ELF-1 (cell line): ENCODE measurements around the gene GRK3.

ENCODE experiments used
- DNase-seq: peaks from one replicate; pipeline ENCODE4 v3.0.0-alpha.2; 2016; ENCODE audit warnings: low read depth, low spot score

GRK3 gene

GRCh38 chr22:25626624-25626990 is 62.1 kb downstream of the GRK3 start:
- no peak for DNase-seq

DNA sequence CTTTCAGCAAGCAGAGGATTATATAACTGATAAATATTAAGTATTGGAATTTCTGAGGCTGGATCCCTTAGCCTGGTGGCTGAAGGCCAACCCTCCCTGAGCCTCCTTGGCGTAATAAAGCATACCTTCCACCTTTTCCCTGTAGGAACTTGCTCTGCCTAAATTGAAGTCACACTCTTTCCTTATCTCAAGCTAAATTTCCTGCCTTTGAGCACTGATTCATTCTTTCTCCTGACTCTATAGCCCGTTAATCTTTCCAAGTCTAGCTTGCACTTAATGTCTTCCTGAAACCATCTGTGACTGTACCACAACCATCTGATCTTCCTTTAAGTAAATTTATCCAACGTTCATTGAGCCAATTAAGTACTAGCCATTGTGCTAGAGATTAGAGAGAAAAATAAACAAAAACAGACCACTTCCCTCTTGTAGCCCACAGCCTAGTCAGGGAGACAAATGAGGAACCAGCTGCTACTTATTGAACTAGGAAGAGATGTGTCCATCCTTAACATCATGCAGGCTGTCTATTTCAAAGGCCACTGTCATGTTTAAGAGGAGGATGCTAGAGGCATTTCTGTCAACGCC is 62.9 kb downstream of the GRK3 start:
- no peak for DNase-seq

DNA sequence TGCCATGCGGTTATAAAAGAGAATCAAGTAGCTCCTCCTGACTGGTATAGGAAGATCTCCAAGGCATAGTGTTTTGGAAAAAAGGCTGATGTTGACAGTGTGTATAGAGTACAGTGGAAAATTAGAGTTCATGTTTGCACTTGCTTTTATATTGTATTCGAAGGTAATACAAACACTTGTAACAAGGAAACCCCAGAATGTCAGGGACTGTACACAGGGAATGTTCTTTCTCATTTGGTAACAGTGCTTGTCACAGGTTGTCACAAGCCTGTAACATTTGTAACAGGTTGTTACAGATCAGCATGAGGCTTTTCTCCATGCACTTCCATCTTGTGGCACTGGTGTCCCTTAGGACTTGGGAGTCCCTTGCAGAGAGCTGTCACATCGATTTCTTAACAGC is 64.0 kb downstream of the GRK3 start:
- no peak for DNase-seq

DNA sequence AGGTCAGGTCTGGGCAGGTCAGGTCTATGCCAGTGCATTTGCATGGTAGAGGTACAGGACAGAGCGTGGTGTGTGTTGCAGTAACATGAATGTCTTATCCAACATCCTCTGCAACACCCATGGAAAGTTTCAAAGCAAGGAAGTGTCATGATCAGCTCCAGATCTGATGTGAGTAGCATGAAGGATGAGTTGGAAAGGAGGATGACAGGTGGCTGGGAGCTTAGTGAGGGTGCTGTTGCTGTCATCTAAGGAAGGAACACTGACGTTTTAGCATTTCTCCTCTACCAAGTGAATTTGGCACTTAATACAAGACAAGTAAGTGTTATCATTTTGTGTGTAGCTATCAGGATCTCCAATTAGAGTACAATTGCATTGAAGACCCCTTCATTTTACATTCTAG is 65.1 kb downstream of the GRK3 start:
- DNase-seq: no peak

GRCh38 chr22:25630447-25630846 is 66.0 kb downstream of the GRK3 start:
- DNase-seq: no peak

- DNase-seq: no peak
These were observed 71.8 kb downstream of the GRK3 start for GRCh38 chr22:25636323-25636722.

DNA sequence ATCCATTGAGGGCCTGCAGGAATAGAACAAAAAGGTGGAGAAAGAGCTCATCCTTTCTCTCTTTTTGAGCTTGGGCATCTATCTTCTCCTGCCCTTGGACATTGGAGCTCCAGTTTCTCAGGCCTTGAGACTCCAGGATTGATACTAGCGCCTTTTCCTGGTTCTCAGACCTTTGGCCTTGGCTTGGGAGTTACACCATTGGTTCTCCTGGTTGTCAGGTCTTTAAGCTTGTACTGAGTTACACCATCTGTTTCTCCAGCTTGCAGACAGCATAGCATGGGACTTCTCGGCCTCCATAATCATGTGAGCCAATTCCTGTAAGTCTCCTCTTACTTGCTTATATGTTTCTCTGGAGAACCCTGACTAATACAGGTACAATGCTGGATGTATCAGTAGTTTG is 72.6 kb downstream of the GRK3 start:
- DNase-seq: no peak

DNA sequence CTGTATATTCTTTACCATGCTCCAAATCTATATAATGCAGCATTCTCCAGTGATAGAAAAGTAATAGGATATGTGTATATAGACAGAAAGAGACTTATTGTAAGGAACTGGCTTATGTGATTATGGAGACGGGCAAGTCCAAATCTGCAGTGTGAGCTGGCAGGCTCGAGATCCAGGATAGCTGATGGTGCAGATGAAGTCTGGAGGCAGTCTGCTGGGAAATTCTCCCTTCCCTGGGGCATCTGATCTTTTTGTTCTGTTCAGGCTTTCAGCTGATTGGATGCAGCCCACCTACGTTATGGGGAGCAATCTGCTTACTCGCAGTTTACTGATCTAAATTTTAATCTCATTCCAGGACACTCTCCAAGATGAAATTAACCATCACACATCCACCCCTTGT is 73.2 kb downstream of the GRK3 start:
- DNase-seq: no peak

- no peak for DNase-seq
These were observed 74.2 kb downstream of the GRK3 start for GRCh38 chr22:25638638-25639037.

GRCh38 chr22:25641650-25642049 is 77.2 kb downstream of the GRK3 start:
- no peak for DNase-seq

DNA sequence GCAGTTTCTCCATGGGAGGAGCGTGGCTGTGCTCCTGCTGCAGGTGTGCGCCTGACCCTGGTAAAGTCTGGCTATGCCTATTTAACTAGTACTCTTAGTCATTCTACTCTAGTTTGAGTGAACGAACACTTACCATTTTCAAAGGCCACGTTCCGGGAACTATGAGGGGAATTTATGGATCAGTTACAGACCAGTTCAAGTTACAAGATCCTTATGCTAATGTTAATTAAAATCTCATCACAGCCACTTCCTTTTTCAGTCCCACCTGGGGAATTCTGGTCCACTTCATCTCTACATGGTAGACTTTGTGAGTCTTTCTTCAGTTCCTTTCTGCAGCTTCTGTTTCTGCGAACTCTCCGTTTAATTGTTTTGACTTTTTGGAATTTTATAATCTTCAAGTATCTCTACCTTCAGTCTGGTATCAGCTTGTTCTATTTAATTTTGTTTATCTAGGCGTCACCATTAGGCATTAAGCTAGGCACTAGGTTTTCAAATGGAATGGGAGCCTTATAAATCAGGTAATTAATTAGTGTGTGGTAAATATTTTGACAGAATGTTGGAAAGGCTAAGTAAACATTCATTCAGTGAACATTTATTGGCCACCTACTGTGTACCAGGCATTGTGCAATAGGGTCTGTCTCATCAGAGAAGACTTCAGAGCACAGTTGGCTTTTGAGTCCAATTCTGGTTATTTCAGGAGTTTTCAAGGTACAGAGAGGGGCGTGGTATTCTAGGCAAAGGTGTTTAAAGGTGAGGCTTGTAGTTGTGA is 78.9 kb downstream of the GRK3 start:
- DNase-seq: no peak

DNA sequence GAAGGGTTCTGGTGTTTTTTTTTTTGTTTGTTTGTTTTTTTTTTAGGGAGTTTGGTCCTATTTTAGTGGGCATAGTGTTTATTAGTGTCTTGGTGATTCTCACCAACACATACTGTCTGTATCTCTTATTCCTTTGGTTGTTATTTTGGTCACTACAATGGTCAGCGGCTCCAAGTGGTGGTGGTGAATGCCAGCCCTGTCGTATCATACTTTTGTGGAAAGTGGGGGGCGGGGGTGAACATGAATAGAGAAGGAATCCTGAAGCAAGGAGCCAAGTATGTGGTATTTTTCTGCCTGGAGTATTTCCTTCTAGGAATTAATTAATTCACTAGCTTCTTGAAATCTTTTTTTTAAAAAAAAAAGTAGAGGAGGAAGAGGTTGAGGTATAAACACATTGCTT is 79.6 kb downstream of the GRK3 start:
- DNase-seq: no peak

- no peak for DNase-seq
These were observed 80.8 kb downstream of the GRK3 start for GRCh38 chr22:25645266-25645665.

DNA sequence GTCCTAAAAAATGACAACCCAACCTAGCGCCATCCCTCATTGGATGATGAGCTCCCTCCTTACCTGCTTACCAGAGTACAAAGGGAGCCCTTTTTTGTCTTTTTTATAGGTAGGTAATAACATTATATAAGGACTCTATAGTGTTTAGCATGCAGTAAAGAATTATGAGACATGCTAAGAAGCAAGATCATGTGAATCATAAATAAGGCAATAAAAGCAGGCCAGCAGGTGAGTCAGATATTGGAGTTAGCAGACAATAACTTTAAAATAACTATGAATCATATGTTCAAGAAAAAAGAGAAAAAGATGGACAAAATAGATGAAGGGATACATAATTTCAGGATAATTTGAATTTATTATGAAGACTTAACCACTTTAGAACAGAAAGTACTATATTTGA is 81.5 kb downstream of the GRK3 start:
- DNase-seq: no peak

DNA sequence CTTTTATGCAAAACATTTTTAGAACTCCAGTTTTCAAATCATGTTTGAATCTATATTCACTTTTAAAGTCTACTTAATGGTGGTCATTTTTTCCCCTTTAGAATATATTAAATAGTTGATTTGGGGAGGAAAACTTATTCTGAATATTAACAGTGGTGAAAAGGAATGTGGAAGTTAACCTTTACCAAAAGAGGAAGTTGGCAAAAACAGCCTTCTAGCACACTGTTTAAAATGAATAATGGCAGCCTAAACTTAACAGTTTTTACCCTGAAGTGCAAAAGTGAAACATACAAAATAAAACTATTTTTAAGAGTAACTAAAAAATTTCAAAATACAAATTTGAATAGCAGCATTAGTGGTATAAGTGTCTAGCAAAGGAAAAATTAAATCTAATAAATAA is 86.4 kb downstream of the GRK3 start:
- no peak for DNase-seq

- no peak for DNase-seq
These were observed 87.0 kb downstream of the GRK3 start for GRCh38 chr22:25651332-25652085.

DNA sequence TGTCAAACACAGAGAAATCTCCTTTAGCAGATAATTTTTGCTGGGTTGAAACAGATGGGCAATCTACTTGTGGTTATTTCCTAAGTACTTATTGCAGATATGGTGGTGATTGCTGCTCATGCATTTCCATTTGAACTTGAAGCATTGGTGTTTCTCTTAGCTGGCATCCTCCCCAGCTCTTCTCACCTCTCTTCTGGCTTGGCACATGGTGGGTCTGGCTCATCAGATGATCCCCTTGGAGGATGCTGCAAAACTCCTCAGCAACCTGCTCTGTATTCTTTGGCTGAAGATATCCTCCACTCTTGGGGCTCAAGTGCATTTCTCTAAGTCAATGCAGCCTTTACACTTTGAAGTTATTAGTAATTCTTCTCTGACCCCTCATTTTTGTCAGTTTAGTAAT is 90.2 kb downstream of the GRK3 start:
- no peak for DNase-seq

- no peak for DNase-seq
These were observed 91.0 kb downstream of the GRK3 start for GRCh38 chr22:25655371-25655935.

DNA sequence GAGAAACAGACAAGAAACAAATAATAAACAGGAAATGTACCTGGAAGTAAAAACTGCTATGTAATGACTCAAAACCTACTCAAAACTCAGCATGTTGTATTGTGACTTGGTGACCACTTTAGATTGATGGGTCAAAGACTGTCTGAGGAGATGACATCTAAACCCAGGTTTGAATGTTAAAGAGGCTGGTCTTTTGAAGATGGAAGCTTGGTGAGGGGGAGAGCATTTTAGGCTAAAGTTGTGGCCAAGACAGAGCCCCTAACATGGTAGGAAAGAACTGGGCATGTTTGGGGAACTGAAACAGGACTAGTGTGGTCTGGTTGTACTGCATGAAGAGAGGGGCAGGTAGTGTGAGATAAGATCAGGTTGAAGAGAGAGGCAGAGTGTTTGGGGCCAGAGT is 92.2 kb downstream of the GRK3 start:
- no peak for DNase-seq

DNA sequence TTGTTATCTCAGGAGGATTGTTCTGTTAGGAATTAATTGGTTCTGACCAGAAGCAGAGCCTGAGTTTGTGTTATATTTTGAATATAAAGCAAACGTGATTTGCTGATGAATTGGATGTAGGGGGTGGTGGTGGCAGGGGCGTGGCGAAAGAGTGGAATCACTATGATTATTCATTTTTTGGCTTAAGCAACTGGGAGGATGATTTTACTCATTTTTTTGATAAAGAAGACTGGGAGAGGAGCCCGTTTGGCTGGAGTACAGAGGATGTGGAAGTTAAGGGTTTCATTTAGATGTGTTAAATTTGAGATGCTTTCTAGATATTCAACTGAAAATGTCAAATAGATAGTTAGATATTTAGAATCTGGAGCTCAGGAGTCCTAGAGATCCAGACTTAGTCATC is 94.2 kb downstream of the GRK3 start:
- no peak for DNase-seq

GRCh38 chr22:25659413-25659812 is 94.9 kb downstream of the GRK3 start:
- no peak for DNase-seq

GRCh38 chr22:25660336-25660735 is 95.9 kb downstream of the GRK3 start:
- no peak for DNase-seq

DNA sequence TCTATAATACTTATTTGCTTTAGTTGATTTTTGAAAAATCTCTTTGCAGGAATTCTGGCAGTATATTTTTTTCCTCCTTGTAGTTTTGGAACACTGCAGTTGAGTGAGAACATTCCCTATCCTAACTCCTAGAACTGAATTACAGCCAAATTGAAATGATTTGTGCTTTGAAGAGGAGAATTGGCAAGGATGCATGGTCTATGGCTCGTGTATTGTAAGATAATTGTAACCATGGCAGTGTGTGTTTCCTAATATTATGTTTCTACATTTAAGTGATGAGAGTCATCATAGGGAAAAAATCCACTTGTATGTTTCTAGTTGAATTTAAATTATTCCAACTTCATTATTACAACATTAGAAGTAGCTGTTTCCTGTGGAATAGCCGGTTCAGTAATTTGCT is 96.6 kb downstream of the GRK3 start:
- no peak for DNase-seq
